Heart left ventricle (tissue), 13 donors: ENCODE results near the gene KCNH3.

ENCODE experiments used
- POLR2A ChIP-seq, 2 donors: fragments of 450-650 bp; IDR thresholded peaks; one replicate each; pipeline ENCODE4 v1.6.1; 2017; ENCODE audit warnings: antibody characterized with exemption in 2 of 2, mild to moderate bottlenecking in 2 of 2, moderate library complexity in 2 of 2
- TF ChIP-seq, protein P1 (sequence below), 12 donors: fragments of 200-600 bp; sonication (generic) in 4 of 12; IDR thresholded peaks; one replicate each; pipeline versions ENCODE4 v1.5.0 to v1.8.0; 2018 to 2022; ENCODE audit warnings: antibody characterized with exemption in 12 of 12, mild to moderate bottlenecking in 5 of 12
- donor health status: ischemic (EF 13 %, LVEDD 7.1; RV severe dilation, severe dysfunction).
- donor health status: DM: no; HTN: yes; CAD: no.
- donor health status: DM: no; HTN: no; CAD: no.
- donor health status: ischemic (EF 25% LVEDD 6.9; RV normal size, moderate dysfunction).
- donor health status: ischemic (EF 25% LVEDD 5.7; RV mildly dilated, moderate dysfunction).
- donor health status: ischemic (EF 35%, LVEDD 5.7; RV mildly dilated, moderate dysfunction).
- donor health status: nonischemic (EF 11% LVEDD 7.7; RV severe dilation, severe dysfunction).
- donor health status: DM: yes; HTN: yes; CAD: no.
- donor health status: PGD.
- donor health status: ischemic (EF 29% LVEDD 5.4; RV normal size, mild dysfunction).
- donor health status: nonischemic (EF 23%, LVEDD 6.1; RV moderate dilation, normal function).

DNA sequence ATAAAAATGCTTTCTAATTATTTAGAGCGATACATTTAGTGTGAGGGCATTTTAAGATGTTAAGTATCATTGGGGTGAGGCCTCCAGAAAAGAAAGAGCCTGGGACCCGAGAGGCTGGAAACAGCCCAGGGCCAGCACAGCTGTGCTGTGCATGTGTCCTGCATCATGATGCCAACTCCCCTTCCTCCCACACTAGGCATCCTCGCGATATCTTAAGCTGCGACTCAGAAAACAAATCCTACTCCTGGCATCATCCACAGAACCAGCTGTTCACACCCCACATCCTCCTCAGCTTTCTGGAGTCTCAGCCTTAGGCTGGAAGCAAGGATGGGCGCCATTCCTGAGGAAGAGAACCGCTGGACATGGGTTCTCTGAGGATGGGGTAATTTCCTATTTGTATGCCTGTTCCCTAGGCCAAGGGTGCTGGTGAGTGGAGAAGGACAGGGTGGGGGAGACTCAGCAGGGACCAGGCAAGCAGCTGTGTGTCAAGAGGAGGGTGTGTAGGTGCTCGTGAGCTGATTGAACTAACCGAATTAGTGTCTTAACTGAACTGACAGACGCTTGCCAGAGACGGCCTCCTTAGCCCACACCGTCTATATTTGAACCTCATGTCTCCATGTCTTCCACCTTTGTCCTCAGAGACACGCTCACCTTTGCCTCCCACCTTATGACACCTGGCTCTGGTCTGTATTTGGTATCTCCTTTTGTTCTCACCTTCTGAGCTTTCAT, 44.7 kb downstream of the KCNH3 start:
- TF ChIP-seq, protein P1, sequence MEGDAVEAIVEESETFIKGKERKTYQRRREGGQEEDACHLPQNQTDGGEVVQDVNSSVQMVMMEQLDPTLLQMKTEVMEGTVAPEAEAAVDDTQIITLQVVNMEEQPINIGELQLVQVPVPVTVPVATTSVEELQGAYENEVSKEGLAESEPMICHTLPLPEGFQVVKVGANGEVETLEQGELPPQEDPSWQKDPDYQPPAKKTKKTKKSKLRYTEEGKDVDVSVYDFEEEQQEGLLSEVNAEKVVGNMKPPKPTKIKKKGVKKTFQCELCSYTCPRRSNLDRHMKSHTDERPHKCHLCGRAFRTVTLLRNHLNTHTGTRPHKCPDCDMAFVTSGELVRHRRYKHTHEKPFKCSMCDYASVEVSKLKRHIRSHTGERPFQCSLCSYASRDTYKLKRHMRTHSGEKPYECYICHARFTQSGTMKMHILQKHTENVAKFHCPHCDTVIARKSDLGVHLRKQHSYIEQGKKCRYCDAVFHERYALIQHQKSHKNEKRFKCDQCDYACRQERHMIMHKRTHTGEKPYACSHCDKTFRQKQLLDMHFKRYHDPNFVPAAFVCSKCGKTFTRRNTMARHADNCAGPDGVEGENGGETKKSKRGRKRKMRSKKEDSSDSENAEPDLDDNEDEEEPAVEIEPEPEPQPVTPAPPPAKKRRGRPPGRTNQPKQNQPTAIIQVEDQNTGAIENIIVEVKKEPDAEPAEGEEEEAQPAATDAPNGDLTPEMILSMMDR (IDR thresholded peaks at IDR 0.05) = no peak
- no peak for TF ChIP-seq POLR2A (IDR thresholded peaks at IDR 0.05)
